Gastrocnemius medialis (tissue), 4 donors: ENCODE data around the gene MNX1.

Source experiments
- CTCF ChIP-seq, 5 experiments: fragments of 450-650 bp in 3 of 5; fragments of 200-600 bp in 2 of 5; sonication (generic) in 2 of 5; IDR thresholded peaks in 4 of 5; conservative IDR thresholded peaks in 1 of 5; 1 replicate in 4 of 5; 2 replicates in 1 of 5; pipeline ENCODE4 v1.5.1; 2016 to 2019; ENCODE audit warnings: antibody characterized with exemption in 5 of 5, mild to moderate bottlenecking in 3 of 5, moderate library complexity in 3 of 5
- POLR2A ChIP-seq, 2 donors: fragments of 450-650 bp; IDR thresholded peaks; one replicate each; pipeline ENCODE4 v1.6.1; 2017; ENCODE audit warnings: antibody characterized with exemption in 2 of 2, mild to moderate bottlenecking in 2 of 2, moderate library complexity in 2 of 2

DNA sequence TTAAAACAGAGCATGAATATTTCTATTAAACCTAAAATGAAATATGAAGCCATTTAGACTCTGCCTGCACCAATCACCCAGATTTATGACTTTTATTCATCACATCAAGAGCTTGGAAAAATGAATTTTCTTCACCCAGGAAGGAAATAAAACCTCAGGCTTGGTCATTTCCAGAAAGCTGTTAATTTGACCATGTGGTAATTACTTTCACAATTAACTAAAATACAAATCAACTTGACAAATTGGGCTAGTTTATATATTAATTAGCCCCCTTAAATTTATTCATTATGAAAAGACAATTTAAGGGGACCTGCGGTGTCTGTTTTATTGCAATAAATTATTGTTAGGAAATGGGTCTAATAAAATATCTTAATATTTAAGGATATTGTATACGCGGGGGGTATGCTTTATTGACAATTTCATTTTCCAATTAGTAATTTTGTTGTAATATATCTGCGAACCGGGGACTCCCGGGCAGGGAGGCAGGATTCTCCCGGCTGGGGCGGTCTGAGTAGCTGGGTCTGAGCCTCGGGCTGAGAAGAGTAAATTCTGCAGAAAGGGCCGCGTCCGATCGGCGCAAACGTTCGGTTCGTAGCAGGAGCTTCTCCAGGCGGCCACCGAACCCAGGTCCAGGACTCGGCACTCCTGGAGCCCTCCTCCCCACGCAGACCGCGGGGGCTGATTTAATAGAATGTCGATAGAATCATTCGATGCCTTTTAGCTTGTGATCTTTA is 9.4 kb upstream of the MNX1 start:
- TF ChIP-seq CTCF (IDR thresholded peaks at IDR 0.05 in 4 of 5, conservative IDR thresholded peaks at IDR 0.05 in 1 of 5) (no peak), POLR2A (IDR thresholded peaks at IDR 0.05) (no peak)
